ENCODE measurements around the gene OR1L4. TPM values are rescaled to one million over a fixed set of nuclear protein-coding genes. Genes with fewer than 3 reads are reported as not detected.

The OR1L4 gene, protein sequence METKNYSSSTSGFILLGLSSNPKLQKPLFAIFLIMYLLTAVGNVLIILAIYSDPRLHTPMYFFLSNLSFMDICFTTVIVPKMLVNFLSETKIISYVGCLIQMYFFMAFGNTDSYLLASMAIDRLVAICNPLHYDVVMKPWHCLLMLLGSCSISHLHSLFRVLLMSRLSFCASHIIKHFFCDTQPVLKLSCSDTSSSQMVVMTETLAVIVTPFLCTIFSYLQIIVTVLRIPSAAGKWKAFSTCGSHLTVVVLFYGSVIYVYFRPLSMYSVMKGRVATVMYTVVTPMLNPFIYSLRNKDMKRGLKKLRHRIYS
- total RNA-seq (not detected), polyA plus RNA-seq (not detected)

DNA sequence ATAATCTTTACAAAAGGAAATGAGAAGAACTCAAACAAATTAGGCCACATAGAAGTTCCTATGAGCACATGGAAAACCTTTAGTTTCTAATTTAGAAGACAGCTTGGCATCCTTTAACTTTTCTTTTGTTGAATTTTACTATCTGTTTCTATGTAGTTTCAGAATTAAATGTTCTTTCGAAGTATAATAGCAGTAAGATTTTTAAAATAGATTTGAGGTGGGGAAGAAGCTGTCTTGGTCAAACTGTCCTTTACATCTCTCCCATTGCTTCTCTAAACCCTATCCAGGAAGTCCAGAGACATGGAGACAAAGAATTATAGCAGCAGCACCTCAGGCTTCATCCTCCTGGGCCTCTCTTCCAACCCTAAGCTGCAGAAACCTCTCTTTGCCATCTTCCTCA, at the start of gene OR1L4:
Gene OR1L4, plus strand, starts transcription at position 301 of the 400 bp plus-strand sequence. Its CDS starts 0 bp downstream, at position 301.
- intact Hi-C loops (cut with DNase I) = no loop called here
- no peak for DNase-seq
- Histone ChIP-seq H3K4me1 (no peaks in the 10 kb centered on the region), H3K4me3 (no peak within 1 kb of the TSS), H3K9me3 (peaks cover 10 to 32% (median 18%) of the 10 kb centered on the region in 4 donors), H3K36me3 (no peaks in the 10 kb centered on the region), H3K27ac (no peak within 1 kb of the TSS), H3K27me3 (no peaks in the 10 kb centered on the region)
- TF ChIP-seq, protein P1, sequence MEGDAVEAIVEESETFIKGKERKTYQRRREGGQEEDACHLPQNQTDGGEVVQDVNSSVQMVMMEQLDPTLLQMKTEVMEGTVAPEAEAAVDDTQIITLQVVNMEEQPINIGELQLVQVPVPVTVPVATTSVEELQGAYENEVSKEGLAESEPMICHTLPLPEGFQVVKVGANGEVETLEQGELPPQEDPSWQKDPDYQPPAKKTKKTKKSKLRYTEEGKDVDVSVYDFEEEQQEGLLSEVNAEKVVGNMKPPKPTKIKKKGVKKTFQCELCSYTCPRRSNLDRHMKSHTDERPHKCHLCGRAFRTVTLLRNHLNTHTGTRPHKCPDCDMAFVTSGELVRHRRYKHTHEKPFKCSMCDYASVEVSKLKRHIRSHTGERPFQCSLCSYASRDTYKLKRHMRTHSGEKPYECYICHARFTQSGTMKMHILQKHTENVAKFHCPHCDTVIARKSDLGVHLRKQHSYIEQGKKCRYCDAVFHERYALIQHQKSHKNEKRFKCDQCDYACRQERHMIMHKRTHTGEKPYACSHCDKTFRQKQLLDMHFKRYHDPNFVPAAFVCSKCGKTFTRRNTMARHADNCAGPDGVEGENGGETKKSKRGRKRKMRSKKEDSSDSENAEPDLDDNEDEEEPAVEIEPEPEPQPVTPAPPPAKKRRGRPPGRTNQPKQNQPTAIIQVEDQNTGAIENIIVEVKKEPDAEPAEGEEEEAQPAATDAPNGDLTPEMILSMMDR (IDR thresholded peaks at IDR 0.05) = no peak
- TF ChIP-seq EP300 (IDR thresholded peaks at IDR 0.05) (no peak), POLR2A (IDR thresholded peaks at IDR 0.05) (no peak), POLR2AphosphoS5 (IDR thresholded peaks at IDR 0.05) (no peak)
- WGBS, 2 donors = 77 to 92% methylated on average over 1 of the region's 1 CpG

DNA sequence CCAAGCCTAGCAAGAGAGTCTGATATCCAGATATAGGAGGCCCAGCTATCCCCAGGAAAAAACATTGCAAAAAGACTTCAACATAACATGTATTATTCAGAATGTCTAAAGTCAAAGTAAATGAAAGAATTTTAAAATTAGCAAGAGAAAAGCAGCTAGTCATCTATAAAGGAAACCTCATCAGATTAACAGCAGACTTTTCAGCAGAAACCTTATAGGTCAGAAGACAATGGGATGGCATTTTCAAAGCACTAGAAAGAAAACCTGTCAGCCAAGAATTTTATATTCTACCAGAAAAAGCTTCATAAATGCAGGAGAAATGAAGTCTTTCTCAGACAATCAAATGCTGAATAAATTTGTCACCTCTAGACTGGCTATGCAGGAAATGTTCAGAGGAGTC, 38.9 kb upstream of the OR1L4 start:
- Histone ChIP-seq H3K36me3 (no peaks in the 10 kb centered on the region), H3K4me3 (no peak overlapping the region), H3K4me1 (no peaks in the 10 kb centered on the region), H3K27ac (no peak overlapping the region), H3K27me3 (no peaks in the 10 kb centered on the region), H3K9me3 (peaks cover 0 to 3% (median 0%) of the 10 kb centered on the region in 4 donors)
- no peak for TF ChIP-seq POLR2A (IDR thresholded peaks at IDR 0.05)
- no peak for TF ChIP-seq POLR2AphosphoS5 (IDR thresholded peaks at IDR 0.05)
- TF ChIP-seq EP300 (IDR thresholded peaks at IDR 0.05) = no peak
- TF ChIP-seq, protein P1 (IDR thresholded peaks at IDR 0.05) = no peak
- no peak for DNase-seq
- intact Hi-C loops (cut with DNase I) = no loop called here

DNA sequence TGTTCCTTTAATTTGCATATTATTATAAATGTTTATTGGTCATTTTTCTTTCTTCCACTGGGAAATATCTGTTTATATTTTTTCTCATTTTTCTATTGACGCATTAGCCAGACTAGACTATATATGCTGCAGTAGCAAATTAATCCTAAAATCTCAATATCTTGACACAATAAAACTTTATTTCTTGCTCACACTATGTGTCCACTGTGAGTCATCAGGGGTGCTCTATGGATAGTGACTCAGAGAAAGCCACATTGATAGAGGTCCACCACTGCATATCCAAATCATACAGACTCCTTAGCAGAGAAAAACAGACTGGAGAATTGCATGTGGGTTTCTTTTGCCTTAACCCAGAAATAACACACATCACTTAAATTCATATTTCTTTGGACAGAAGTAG, 28.1 kb upstream of the OR1L4 start:
- Histone ChIP-seq H3K4me3 (no peak overlapping the region), H3K4me1 (no peaks in the 10 kb centered on the region), H3K9me3 (peaks cover 0 to 6% (median 2%) of the 10 kb centered on the region in 4 donors), H3K36me3 (no peaks in the 10 kb centered on the region), H3K27me3 (no peaks in the 10 kb centered on the region), H3K27ac (no peak overlapping the region)
- no peak for DNase-seq
- intact Hi-C loops (cut with DNase I) = no loop called here
- TF ChIP-seq POLR2A (IDR thresholded peaks at IDR 0.05) = no peak
- WGBS, 2 donors = 93 to 96% methylated on average over 1 of the region's 1 CpG

DNA sequence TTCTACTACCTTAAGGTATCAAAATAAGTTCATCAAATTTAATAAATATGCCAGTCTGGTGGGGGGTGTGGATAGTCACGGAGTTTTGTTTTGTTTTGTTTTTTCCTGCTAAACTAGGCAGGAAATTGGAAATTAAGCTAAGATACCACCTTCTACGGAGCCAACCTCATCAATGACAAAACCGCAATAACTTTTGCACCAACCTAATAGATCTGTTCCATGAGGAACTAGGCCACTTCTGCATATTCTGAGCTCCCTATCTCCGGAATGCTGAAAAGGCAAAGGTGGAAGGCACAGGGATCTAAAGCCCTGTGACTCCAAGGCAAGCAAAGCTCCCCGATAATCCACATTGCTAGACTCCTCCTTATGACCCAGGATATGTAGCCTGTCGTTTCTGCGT, 5.8 kb upstream of the OR1L4 start:
- 88 to 90% methylated on average over 7 of the region's 7 CpGs for WGBS, 2 donors
- no peaks in the 10 kb centered on the region for H3K4me1 ChIP-seq
- peaks cover 0 to 9% (median 1%) of the 10 kb centered on the region in 4 donors for H3K9me3 ChIP-seq
- TF ChIP-seq, protein P1 (IDR thresholded peaks at IDR 0.05) = no peak
- TF ChIP-seq EP300 (IDR thresholded peaks at IDR 0.05) (no peak), POLR2A (IDR thresholded peaks at IDR 0.05) (no peak), POLR2AphosphoS5 (IDR thresholded peaks at IDR 0.05) (no peak)
- intact Hi-C loops (cut with DNase I) = no loop called here
- no peak overlapping the region for H3K4me3 ChIP-seq
- no peaks in the 10 kb centered on the region for H3K36me3 ChIP-seq
- H3K27ac ChIP-seq = no peak overlapping the region
- H3K27me3 ChIP-seq = no peaks in the 10 kb centered on the region
- DNase-seq = no peak

DNA sequence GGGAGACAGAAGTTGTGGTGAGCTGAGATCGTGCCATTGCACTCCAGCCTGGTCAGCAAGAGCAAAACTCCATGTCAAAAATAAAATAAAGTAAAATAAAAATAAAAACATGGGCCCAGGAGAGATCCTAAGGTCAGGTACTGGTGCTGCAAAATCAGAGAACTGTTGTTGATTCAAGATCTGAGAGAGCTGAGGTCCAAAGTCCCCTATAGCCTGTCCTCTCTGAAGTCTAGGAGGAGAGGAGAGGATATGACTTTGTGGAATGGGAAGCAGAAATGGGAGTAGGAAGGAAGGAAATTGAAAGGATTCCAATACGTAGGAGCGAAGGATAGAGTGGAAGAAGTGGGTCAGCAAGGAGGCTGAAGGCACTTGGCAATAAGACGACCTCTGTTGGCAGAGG, 4.6 kb upstream of the OR1L4 start:
- intact Hi-C loops (cut with DNase I) = no loop called here
- H3K4me3 ChIP-seq = no peak overlapping the region
- peaks cover 0 to 9% (median 2%) of the 10 kb centered on the region in 4 donors for H3K9me3 ChIP-seq
- no peak for DNase-seq
- H3K27me3 ChIP-seq = no peaks in the 10 kb centered on the region
- H3K4me1 ChIP-seq = no peaks in the 10 kb centered on the region
- no peak overlapping the region for H3K27ac ChIP-seq
- 77 to 84% methylated on average over 4 of the region's 4 CpGs for whole genome bisulfite sequencing, 2 donors
- TF ChIP-seq POLR2A (IDR thresholded peaks at IDR 0.05) = no peak
- TF ChIP-seq, protein P1 (IDR thresholded peaks at IDR 0.05) = no peak
- no peak for TF ChIP-seq EP300 (IDR thresholded peaks at IDR 0.05)
- no peak for TF ChIP-seq POLR2AphosphoS5 (IDR thresholded peaks at IDR 0.05)
- no peaks in the 10 kb centered on the region for H3K36me3 ChIP-seq
